Lower lobe of right lung (tissue), 2 donors: ENCODE measurements around the gene CYP46A1. TPM values are rescaled to one million over a fixed set of nuclear protein-coding genes. Genes with fewer than 3 reads are reported as not detected.

Experiments used
- ATAC-seq, 2 donors: fragments of 200-7000 bp; cut with Tn5 transposase; one replicate each; pipeline ENCODE4 v1.9.1; 2020 to 2022; ENCODE audit warnings: mild to moderate bottlenecking in 2 of 2, moderate library complexity in 2 of 2
- DNase-seq: peaks from one replicate; pipeline ENCODE4 v3.0.0-alpha.2; 2020
- H3K27ac ChIP-seq: fragments of 200-600 bp; one replicate; pipeline ENCODE4 v1.8.0; 2022
- H3K27me3 ChIP-seq: fragments of 200-600 bp; one replicate; pipeline ENCODE4 v1.8.0; 2022; ENCODE audit warnings: low read depth
- H3K36me3 ChIP-seq: fragments of 200-600 bp; one replicate; pipeline ENCODE4 v1.8.0; 2022; ENCODE audit warnings: mild to moderate bottlenecking
- H3K4me1 ChIP-seq: fragments of 200-600 bp; one replicate; pipeline ENCODE4 v1.8.0; 2022
- H3K4me3 ChIP-seq: fragments of 200-600 bp; one replicate; pipeline ENCODE4 v1.8.0; 2022; ENCODE audit warnings: mild to moderate bottlenecking
- H3K9me3 ChIP-seq: fragments of 200-600 bp; one replicate; pipeline ENCODE4 v1.8.0; 2022
- intact Hi-C: fragments of 100-400 bp; cut with DNase I; formaldehyde crosslinking; loops from one replicate; pipeline ENCODE4 v1.11.0; 2022
- total RNA-seq: library from RNA; stranded (reverse); fragmentation: NEBNext Ultra II Directional; extraction: Animal tissue kit (Norgen Biotek cat#: 25700); gene quantifications from one replicate; pipeline ENCODE4 v1.2.1, GENCODE V29; 2021
- TF ChIP-seq, protein P1 (sequence below): fragments of 200-600 bp; IDR thresholded peaks from one replicate; pipeline ENCODE4 v1.8.0; 2022; ENCODE audit warnings: antibody characterized with exemption, mild to moderate bottlenecking
- donor health status: DM: no; HTN: yes; CAD: no; lungs with severe emphysema.

The CYP46A1 gene
- total RNA-seq, 1 donor from 2014 or later: 0.62 TPM

GRCh38 chr14:99654235-99654985 is 29.7 kb upstream of the CYP46A1 start:
- H3K36me3 ChIP-seq: no peaks in the 10 kb centered on the region
- TF ChIP-seq, protein P1, sequence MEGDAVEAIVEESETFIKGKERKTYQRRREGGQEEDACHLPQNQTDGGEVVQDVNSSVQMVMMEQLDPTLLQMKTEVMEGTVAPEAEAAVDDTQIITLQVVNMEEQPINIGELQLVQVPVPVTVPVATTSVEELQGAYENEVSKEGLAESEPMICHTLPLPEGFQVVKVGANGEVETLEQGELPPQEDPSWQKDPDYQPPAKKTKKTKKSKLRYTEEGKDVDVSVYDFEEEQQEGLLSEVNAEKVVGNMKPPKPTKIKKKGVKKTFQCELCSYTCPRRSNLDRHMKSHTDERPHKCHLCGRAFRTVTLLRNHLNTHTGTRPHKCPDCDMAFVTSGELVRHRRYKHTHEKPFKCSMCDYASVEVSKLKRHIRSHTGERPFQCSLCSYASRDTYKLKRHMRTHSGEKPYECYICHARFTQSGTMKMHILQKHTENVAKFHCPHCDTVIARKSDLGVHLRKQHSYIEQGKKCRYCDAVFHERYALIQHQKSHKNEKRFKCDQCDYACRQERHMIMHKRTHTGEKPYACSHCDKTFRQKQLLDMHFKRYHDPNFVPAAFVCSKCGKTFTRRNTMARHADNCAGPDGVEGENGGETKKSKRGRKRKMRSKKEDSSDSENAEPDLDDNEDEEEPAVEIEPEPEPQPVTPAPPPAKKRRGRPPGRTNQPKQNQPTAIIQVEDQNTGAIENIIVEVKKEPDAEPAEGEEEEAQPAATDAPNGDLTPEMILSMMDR: no peak
- intact Hi-C loops: no loop called here
- no peak overlapping the region for H3K27ac ChIP-seq
- H3K27me3 ChIP-seq: peaks cover 18% of the 10 kb centered on the region
- H3K9me3 ChIP-seq: no peaks in the 10 kb centered on the region
- DNase-seq: peak; percentile 65
- ATAC-seq: peak; percentile 77 to 87
- no peak overlapping the region for H3K4me3 ChIP-seq
- H3K4me1 ChIP-seq: peaks cover 4% of the 10 kb centered on the region

- DNase-seq (no peak), ATAC-seq (no peak)
- H3K4me3 ChIP-seq: no peak overlapping the region
- intact Hi-C loops: no loop called here
- H3K27me3 ChIP-seq: peaks cover 28% of the 10 kb centered on the region
- peaks cover 5% of the 10 kb centered on the region for H3K4me1 ChIP-seq
- H3K27ac ChIP-seq: no peak overlapping the region
- TF ChIP-seq, protein P1: no peak
- no peaks in the 10 kb centered on the region for H3K9me3 ChIP-seq
- H3K36me3 ChIP-seq: no peaks in the 10 kb centered on the region
These were observed 28.6 kb upstream of the CYP46A1 start for GRCh38 chr14:99655521-99655920.

GRCh38 chr14:99656171-99656570 is 27.9 kb upstream of the CYP46A1 start:
- Histone ChIP-seq H3K36me3 (no peaks in the 10 kb centered on the region), H3K27me3 (peaks cover 32% of the 10 kb centered on the region), H3K4me3 (no peak overlapping the region), H3K27ac (no peak overlapping the region), H3K4me1 (peaks cover 5% of the 10 kb centered on the region), H3K9me3 (no peaks in the 10 kb centered on the region)
- TF ChIP-seq, protein P1: no peak
- intact Hi-C loops: no loop called here
- no peak for ATAC-seq
- DNase-seq: no peak

- H3K36me3 ChIP-seq: no peaks in the 10 kb centered on the region
- peaks cover 5% of the 10 kb centered on the region for H3K4me1 ChIP-seq
- H3K27me3 ChIP-seq: peaks cover 41% of the 10 kb centered on the region
- DNase-seq: no peak
- no peaks in the 10 kb centered on the region for H3K9me3 ChIP-seq
- no peak overlapping the region for H3K4me3 ChIP-seq
- H3K27ac ChIP-seq: no peak overlapping the region
- no peak for ATAC-seq
- intact Hi-C loops: no loop called here
- TF ChIP-seq, protein P1: no peak
These were observed 26.4 kb upstream of the CYP46A1 start for GRCh38 chr14:99657645-99658155.

GRCh38 chr14:99658218-99658845 is 25.8 kb upstream of the CYP46A1 start:
- Histone ChIP-seq H3K9me3 (no peaks in the 10 kb centered on the region), H3K27me3 (peaks cover 41% of the 10 kb centered on the region), H3K27ac (no peak overlapping the region), H3K4me3 (no peak overlapping the region), H3K36me3 (no peaks in the 10 kb centered on the region), H3K4me1 (peaks cover 5% of the 10 kb centered on the region)
- intact Hi-C loops: no loop called here
- no peak for DNase-seq
- ATAC-seq: no peak
- TF ChIP-seq, protein P1: no peak
